Heart right ventricle (tissue), 16 donors: Measurements from ENCODE around the gene EXOC2. TPM values are rescaled to one million over a fixed set of nuclear protein-coding genes. Genes with fewer than 3 reads are reported as not detected.

Experiments used
- ATAC-seq, 8 donors: fragments of 200-7000 bp; cut with Tn5 transposase; one replicate each; pipeline ENCODE4 v1.9.1; 2020; ENCODE audit warnings: mild to moderate bottlenecking in 8 of 8, moderate library complexity in 8 of 8, moderate number of reproducible peaks in 1 of 8
- DNase-seq, 2 donors: peaks; one replicate each; pipeline ENCODE4 v3.0.0-alpha.2; 2020
- H3K27ac ChIP-seq, 10 donors: fragments of 200-600 bp; sonication (generic) in 2 of 10; one replicate each; pipeline versions ENCODE4 v1.5.0 to v1.8.0; 2020 to 2022; ENCODE audit warnings: mild to moderate bottlenecking in 3 of 10
- H3K27me3 ChIP-seq, 7 donors: fragments of 200-600 bp; one replicate each; pipeline ENCODE4 v1.8.0; 2021 to 2022; ENCODE audit warnings: mild to moderate bottlenecking in 2 of 7
- H3K36me3 ChIP-seq, 9 donors: fragments of 200-600 bp; sonication (generic) in 1 of 9; one replicate each; pipeline versions ENCODE4 v1.5.0 to v1.8.0; 2020 to 2022; ENCODE audit warnings: mild to moderate bottlenecking in 2 of 9
- H3K4me1 ChIP-seq, 9 donors: fragments of 200-600 bp; sonication (generic) in 1 of 9; one replicate each; pipeline versions ENCODE4 v1.5.0 to v1.8.0; 2020 to 2022; ENCODE audit warnings: mild to moderate bottlenecking in 4 of 9
- H3K4me3 ChIP-seq, 10 donors: fragments of 200-600 bp; sonication (generic) in 2 of 10; one replicate each; pipeline versions ENCODE4 v1.5.0 to v1.8.0; 2020 to 2022; ENCODE audit warnings: mild to moderate bottlenecking in 7 of 10, moderate library complexity in 2 of 10
- H3K9me3 ChIP-seq, 11 donors: fragments of 200-600 bp in 10 of 11; sonication (generic) in 2 of 11; one replicate each; pipeline versions ENCODE4 v1.5.0 to v1.8.0; 2013 to 2022; ENCODE audit warnings: mild to moderate bottlenecking in 2 of 11, control low read depth in 1 of 11, moderate library complexity in 1 of 11
- CTCF ChIP-seq, 9 donors: fragments of 200-600 bp; sonication (generic) in 2 of 9; IDR thresholded peaks; one replicate each; pipeline versions ENCODE4 v1.5.0 to v1.8.0; 2021 to 2022; ENCODE audit warnings: antibody characterized with exemption in 9 of 9, mild to moderate bottlenecking in 5 of 9, moderate library complexity in 1 of 9
- WGBS, 2 donors: extraction: QIAGEN DNeasy Blood & Tissue Kit; methylation state at CpG; one replicate each; pipeline ENCODE4 v1.1.7; 2013; ENCODE audit warnings: inconsistent platforms in 1 of 2; 5-methylcytosine and 5-hydroxymethylcytosine counted together
- intact Hi-C, 10 donors: fragments of 100-400 bp; cut with DNase I; formaldehyde crosslinking; loops; one replicate each; pipeline versions ENCODE4 v1.11.1 to v1.14.2; 2022
- polyA plus RNA-seq, 2 donors: library from polyadenylated mRNA; stranded (reverse); fragments of 200-250 nt; gene quantifications; one replicate each; pipeline ENCODE4 v1.2.3, GENCODE V29; 2013
- total RNA-seq, 10 donors: library from RNA; stranded (reverse); fragmentation: NEBNext Ultra II Directional in 3 of 10; extraction: Animal tissue kit (Norgen Biotek cat#: 25700) in 3 of 10; gene quantifications; one replicate each; pipeline versions ENCODE4 v1.2.1 to v1.2.4, GENCODE V29; 2021 to 2023
- donor health status: Arrhythmogenic right ventricular cardiomyopathy.
- donor health status: ischemic (EF 13 %, LVEDD 7.1; RV severe dilation, severe dysfunction).
- donor health status: healthy with polysubstance abuse.
- donor health status: DM: no; HTN: yes; CAD: no.
- donor health status: DM: no; HTN: no; CAD: no.
- donor health status: ischemic (EF 25% LVEDD 6.9; RV normal size, moderate dysfunction).
- donor health status: ischemic (EF 25% LVEDD 5.7; RV mildly dilated, moderate dysfunction).
- donor health status: healthy.
- donor health status: DM: yes; HTN: yes; CAD: no.
- donor health status: Ischemic cardiomyopathy.
- donor health status: ischemic (EF 35%, LVEDD 5.7; RV mildly dilated, moderate dysfunction).
- donor health status: nonischemic (EF 11% LVEDD 7.7; RV severe dilation, severe dysfunction).
- donor health status: DM: yes; HTN: yes; CAD: no.
- donor health status: PGD.
- donor health status: ischemic (EF 29% LVEDD 5.4; RV normal size, mild dysfunction).
- donor health status: nonischemic (EF 23%, LVEDD 6.1; RV moderate dilation, normal function).

EXOC2 gene
- total and polyA plus RNA-seq, 12 donors, result 4.0 to 18.4 (median 12.9) TPM

GRCh38 chr6:636488-636887, 56.5 kb downstream of the EXOC2 start:
- intact Hi-C loops, result no loop called here
- no peak overlapping the region for H3K4me3 ChIP-seq
- WGBS, 2 donors, result 75% methylated on average over 5 of the region's 5 CpGs
- no peaks in the 10 kb centered on the region for H3K9me3 ChIP-seq
- no peaks in the 10 kb centered on the region for H3K4me1 ChIP-seq
- TF ChIP-seq CTCF (IDR thresholded peaks at IDR 0.05), result no peak
- no peaks in the 10 kb centered on the region for H3K27me3 ChIP-seq
- H3K27ac ChIP-seq, result no peak overlapping the region
- ATAC-seq, result no peak
- no peak for DNase-seq
- peaks cover 0 to 45% (median 12%) of the 10 kb centered on the region in 9 donors for H3K36me3 ChIP-seq

GRCh38 chr6:635233-635632, 57.7 kb downstream of the EXOC2 start:
- H3K9me3 ChIP-seq, result no peaks in the 10 kb centered on the region
- H3K36me3 ChIP-seq, result peaks cover 0 to 51% (median 12%) of the 10 kb centered on the region in 9 donors
- no peak overlapping the region for H3K4me3 ChIP-seq
- no peak for TF ChIP-seq CTCF (IDR thresholded peaks at IDR 0.05)
- 87 to 90% methylated on average over 5 of the region's 5 CpGs for WGBS, 2 donors
- no peak overlapping the region for H3K27ac ChIP-seq
- no peaks in the 10 kb centered on the region for H3K4me1 ChIP-seq
- no peak for DNase-seq
- H3K27me3 ChIP-seq, result no peaks in the 10 kb centered on the region
- intact Hi-C loops, result no loop called here
- ATAC-seq, result no peak

GRCh38 chr6:633611-634010, 59.3 kb downstream of the EXOC2 start:
- intact Hi-C loops, result no loop called here
- Histone ChIP-seq H3K27ac (no peak overlapping the region), H3K27me3 (no peaks in the 10 kb centered on the region), H3K4me1 (no peaks in the 10 kb centered on the region), H3K4me3 (no peak overlapping the region), H3K9me3 (no peaks in the 10 kb centered on the region), H3K36me3 (peaks cover 0 to 65% (median 12%) of the 10 kb centered on the region in 9 donors)
- WGBS, 2 donors, result 91 to 97% methylated on average over 1 of the region's 1 CpG
- ATAC-seq (no peak), DNase-seq (no peak)
- TF ChIP-seq CTCF (IDR thresholded peaks at IDR 0.05), result no peak

- TF ChIP-seq CTCF (IDR thresholded peaks at IDR 0.05), result no peak
- 85 to 87% methylated on average over 3 of the region's 3 CpGs for WGBS, 2 donors
- DNase-seq (no peak), ATAC-seq (no peak)
- H3K27me3 ChIP-seq, result no peaks in the 10 kb centered on the region
- no peak overlapping the region for H3K27ac ChIP-seq
- intact Hi-C loops, result no loop called here
- no peaks in the 10 kb centered on the region for H3K9me3 ChIP-seq
- H3K36me3 ChIP-seq, result peaks cover 0 to 54% (median 0%) of the 10 kb centered on the region in 9 donors
- no peaks in the 10 kb centered on the region for H3K4me1 ChIP-seq
- H3K4me3 ChIP-seq, result no peak overlapping the region
These were observed 64.2 kb downstream of the EXOC2 start for GRCh38 chr6:628766-629165.
